ENCODE data around the gene MBD4.

Gene MBD4

GRCh38 chr3:129463094-129463493, 23.3 kb upstream of the MBD4 start:
- DNase-seq (ENCODE audit: low read depth) = no peak

DNA sequence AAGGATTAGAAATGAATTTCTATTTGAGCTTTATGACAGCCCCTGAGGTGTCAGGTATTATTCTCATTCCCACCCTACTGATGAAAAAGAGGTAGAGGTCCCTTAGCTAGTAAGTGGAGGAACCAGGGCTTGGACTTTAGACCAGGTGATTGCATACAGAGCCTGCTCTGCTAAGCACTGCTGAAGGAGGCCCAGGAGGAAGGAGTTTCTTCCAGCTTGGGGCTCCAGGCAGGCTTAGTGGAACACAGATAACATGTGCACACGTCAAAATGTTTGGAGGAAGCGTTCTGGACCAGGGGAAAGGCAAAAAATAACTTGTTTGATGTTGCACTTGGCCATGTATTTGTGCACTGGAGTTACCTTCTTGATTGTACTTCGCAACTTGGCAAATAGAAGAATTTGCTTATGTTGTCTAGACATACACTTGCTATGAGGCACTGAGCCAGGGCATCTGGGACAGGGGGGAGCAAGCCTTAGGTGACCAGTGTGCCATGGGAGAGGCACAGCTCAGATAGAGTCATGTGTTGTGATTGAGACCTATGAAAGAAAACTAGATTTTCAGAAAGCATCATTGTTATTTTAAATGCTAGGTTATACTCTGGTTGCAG, 22.7 kb upstream of the MBD4 start:
- no peak for DNase-seq (ENCODE audit: low read depth)

DNA sequence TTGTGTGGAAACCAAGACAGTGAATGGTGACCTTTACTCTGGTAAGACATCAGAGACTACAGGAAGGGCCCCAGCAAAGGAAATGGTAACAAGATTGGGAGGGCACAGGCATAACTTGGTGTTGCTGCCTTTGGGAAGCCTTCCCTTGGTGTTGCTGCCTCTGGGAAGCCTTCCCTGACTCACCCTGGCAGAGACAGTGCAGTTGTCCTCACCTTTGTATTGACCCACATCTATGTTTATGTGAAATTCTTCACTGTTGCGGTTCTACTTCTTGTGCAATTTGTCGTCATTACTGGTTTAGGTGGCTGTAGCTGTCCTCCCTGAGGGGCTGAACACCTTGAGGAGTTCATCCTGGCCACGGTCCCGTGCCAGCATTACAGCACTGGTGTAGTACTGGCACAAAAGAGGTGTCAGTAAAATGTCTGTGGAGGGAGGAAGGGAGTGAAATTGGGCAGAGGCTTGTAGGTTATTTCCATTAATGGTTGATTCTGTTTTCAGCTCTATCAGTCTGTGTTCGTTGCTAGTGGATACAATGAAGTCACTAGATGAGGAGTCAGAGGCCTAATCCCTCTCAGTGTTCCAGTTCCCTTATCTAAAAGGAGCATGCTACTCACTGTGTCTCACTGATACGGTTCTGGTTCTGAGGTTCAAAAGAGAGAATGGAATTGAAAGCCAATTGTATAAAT, 21.9 kb upstream of the MBD4 start:
- peak; percentile 84 for DNase-seq (ENCODE audit: low read depth)

- DNase-seq (ENCODE audit: low read depth) = peak; percentile 77
These were observed 21.3 kb upstream of the MBD4 start for GRCh38 chr3:129461022-129461421.

GRCh38 chr3:129460572-129460971, 20.8 kb upstream of the MBD4 start:
- DNase-seq (ENCODE audit: low read depth) = no peak

DNA sequence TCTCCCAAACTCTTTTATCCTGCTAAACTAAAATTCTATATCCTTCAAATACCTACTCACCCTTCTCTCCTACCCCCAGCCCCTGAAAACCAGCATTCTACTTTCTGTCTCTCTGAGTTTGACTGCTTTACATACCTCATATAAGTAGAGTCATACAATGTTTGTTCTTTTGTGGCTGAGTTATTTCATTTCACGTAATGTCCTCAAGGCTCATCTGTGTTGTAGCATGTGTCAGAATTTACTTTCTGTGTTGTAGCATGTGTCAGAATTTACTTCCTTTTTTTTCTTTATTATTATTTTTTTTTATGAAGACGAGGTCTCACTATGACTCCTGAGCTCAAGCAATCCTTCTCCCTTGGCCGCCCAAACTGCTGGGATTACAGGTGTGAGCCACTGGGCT, 20.4 kb upstream of the MBD4 start:
- DNase-seq (ENCODE audit: low read depth) = no peak

GRCh38 chr3:129453732-129454131, 14.0 kb upstream of the MBD4 start:
- DNase-seq (ENCODE audit: low read depth) = no peak

DNA sequence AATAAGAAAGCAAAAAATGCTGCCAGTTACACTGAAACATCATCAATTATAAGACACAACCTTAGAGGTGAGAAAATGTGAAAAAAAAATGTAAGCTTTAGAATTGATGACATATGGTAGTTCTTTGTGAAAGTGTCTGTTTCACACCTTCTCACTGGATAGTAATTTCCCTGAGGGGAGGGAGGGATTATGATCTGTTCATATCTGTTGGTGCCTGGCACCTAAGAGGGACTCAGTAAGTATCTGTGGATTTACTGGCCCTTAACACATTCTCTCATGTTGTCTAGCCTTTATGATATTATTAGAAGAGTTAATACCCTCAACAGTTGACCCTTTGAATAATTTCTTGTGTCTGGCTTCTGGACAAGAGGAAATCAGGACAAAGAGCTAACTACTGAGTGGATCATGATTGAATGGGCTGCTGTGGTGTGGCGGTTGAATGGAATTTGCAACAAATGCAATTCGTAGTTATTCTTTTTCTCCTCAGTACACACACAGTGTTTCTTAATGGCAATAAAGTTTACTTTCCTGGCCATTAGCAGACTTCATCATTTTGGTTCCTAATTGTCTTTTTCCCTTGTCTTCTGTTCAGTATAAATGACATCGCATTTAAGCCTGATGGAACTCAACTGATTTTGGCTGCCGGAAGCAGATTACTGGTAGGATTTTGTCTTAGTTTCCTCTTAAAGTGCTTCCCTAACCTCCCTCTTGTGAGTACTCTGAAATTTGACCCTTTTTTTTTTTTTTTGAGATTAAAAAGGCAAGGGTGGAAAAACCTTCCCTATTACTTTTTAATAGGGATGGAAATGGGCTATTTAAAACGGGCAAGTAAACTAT, 9.7 kb upstream of the MBD4 start:
- no peak for DNase-seq (ENCODE audit: low read depth)

- no peak for DNase-seq (ENCODE audit: low read depth)
These were observed 8.6 kb upstream of the MBD4 start for GRCh38 chr3:129448186-129448895.

DNA sequence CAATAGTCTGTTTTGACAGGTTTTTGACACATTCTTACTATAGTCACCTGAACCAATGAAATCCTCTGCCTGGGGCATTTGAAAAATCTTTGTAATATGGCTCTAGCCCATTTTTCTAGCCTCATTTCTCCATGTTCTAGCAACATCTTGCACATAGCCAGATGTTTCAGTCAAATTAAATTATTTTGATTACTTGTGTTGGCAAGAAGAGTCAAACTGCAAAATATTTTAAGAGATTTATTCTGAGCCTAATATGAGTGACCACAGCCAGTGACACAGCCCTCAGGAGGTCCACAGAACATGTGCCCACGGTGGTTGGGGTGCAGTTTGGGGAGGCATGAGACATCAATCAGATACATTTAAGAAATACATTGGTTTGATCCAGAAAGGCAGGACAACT, 7.2 kb upstream of the MBD4 start:
- peak; percentile 60 for DNase-seq (ENCODE audit: low read depth)

GRCh38 chr3:129445471-129445870, 5.7 kb upstream of the MBD4 start:
- DNase-seq (ENCODE audit: low read depth) = no peak

- no peak for DNase-seq (ENCODE audit: low read depth)
These were observed 3.2 kb upstream of the MBD4 start for GRCh38 chr3:129442947-129443346.

GRCh38 chr3:129442486-129442885, 2.7 kb upstream of the MBD4 start:
- no peak for DNase-seq (ENCODE audit: low read depth)

DNA sequence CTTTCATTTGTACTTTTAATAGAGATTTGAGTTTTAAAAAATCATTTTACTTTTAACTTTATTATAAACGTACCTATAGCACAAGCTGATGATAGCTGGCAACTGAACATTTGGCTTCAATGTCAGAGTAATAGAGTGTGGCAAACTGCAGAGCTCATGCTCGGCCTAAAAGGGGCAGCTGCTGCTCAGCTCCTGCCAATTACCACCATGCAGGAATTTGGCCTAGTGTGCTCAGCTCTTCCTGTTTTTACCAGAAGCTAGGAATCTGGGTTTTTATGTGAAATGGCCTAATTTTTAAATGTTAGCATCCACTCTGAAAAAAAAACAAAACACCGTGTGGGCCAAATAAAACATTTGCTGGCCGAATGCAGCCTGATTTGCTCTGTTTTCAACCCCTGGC, 2.0 kb upstream of the MBD4 start:
- peak; percentile 94 for DNase-seq (ENCODE audit: low read depth)

DNA sequence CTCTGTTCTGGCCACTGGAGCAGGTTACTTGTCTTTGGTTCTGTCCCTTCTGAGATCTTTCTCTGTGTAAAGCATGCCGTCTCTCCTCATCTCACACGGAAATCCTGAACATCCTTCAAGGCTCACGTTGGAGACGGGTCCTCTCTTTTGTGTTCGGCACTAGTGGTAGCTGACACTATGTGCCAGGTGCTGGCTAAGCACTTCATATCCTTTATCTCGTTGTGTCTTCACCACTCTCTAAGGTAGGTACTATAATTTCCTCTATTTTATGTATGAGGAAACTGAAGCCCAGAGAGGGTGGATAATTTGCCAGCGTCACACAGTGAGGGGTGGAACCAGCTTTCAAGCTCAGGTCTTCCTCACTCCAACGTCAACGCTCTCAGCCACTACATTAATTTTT, 1.5 kb upstream of the MBD4 start:
- DNase-seq (ENCODE audit: low read depth) = no peak

GRCh38 chr3:129440618-129441190, 956 bp upstream of the MBD4 start:
- DNase-seq (ENCODE audit: low read depth) = no peak

DNA sequence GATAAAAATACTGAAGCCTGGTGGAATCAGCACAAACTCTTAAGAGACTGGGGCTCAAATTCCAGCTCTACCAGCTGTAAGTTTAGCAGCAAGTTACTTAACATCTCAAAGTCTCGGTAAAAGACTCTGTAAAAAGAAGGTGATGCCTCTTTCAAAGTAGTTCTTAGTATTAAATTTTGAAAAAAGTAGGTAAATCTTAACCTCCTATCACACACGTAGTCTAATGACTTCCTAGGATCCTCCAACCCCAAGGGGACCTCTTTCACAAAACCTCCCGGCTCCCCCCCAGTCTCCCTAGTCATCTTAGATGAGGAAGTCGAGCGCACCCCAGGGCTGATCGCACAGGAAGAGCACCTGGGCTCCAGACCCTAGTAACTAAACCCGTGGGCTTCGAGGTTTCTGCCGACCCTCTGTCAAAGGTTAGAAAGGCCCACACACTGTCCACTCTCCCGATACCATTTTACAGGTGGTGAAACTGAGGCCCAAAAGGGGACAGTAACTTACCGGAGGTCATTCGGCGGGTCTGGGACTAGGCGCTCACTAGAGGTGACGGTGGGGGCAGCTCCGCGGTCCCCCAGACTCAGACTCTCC, 427 bp downstream of the MBD4 start:
- peak; percentile 9 for DNase-seq (ENCODE audit: low read depth)

GRCh38 chr3:129435367-129435766, 4.4 kb downstream of the MBD4 start:
- no peak for DNase-seq (ENCODE audit: low read depth)

DNA sequence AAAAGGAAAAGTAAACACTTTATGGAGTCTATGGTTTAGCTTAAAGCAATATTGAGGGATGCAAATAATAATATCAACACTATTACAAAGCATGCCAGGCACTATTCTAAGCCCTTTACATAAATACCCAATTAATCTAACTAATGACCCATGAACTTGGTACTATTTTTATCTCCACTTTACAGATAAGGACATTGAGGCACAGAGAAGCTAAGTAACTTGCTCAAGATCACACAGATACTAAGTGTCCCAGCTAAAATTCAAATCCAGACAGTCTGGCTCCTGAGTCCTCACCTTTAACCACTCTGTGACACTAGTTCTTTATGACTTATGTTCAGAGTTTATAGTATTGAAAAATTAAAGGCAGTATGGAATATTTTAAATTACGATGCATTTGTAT, 5.6 kb downstream of the MBD4 start:
- DNase-seq (ENCODE audit: low read depth) = no peak

GRCh38 chr3:129433565-129433964, 6.2 kb downstream of the MBD4 start:
- no peak for DNase-seq (ENCODE audit: low read depth)

- DNase-seq (ENCODE audit: low read depth) = no peak
These were observed 7.1 kb downstream of the MBD4 start for GRCh38 chr3:129432671-129433070.

DNA sequence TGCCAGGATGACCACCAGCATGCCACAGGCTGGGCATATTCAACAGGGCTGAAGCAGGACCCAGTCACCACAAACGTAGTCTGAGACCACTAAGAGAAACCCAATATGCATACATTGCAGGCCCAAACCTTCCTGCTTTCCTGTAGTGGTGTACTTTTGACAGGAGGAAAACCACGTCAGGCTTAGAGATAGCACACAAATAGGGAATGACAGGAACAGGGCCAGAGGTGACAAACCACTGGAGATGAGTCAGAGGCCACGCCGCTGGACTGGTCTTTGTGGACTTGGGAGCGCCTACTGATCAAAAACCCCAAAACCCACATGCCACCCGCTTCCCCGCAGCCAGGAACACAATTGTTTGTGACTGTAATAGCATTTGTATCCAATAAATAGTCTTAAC, 7.7 kb downstream of the MBD4 start:
- no peak for DNase-seq (ENCODE audit: low read depth)
